Progenitor cell of endocrine pancreas (in vitro differentiated cells): ENCODE results near the gene STAG1. TPM values are rescaled to one million over a fixed set of nuclear protein-coding genes. Genes with fewer than 3 reads are reported as not detected.

Experiments
- DNase-seq: peaks from one replicate; pipeline ENCODE4 v3.0.0; 2021; ENCODE audit warnings: low spot score; ENCODE audit not compliant: unreplicated experiment
- H3K27ac Mint-ChIP-seq: 2 replicates; pipeline ENCODE4 v1.8.0; 2021; ENCODE audit warnings: mild to moderate bottlenecking, moderate library complexity, mixed read lengths
- H3K27me3 Mint-ChIP-seq: 2 replicates; pipeline ENCODE4 v1.8.0; 2021; ENCODE audit warnings: mixed read lengths
- H3K36me3 Mint-ChIP-seq: 2 replicates; pipeline ENCODE4 v1.8.0; 2022; ENCODE audit warnings: mixed read lengths; ENCODE audit not compliant: insufficient read depth
- H3K4me1 Mint-ChIP-seq: 2 replicates; pipeline ENCODE4 v1.8.0; 2021; ENCODE audit warnings: low read depth, mixed read lengths
- H3K4me3 Mint-ChIP-seq: 2 replicates; pipeline ENCODE4 v1.8.0; 2021; ENCODE audit warnings: low read depth, mild to moderate bottlenecking, moderate library complexity, mixed read lengths
- H3K9me3 Mint-ChIP-seq: 2 replicates; pipeline ENCODE4 v1.8.0; 2021; ENCODE audit warnings: low read depth, mixed read lengths
- total RNA-seq: library from RNA; stranded (reverse); gene quantifications from 2 replicates; pipeline ENCODE4 v1.2.1, GENCODE V29; 2021
- TF ChIP-seq, protein P1 (sequence below): fragments of 200-600 bp; sonication (generic); IDR thresholded peaks from one replicate; pipeline ENCODE4 v1.5.0; 2021; ENCODE audit warnings: antibody characterized with exemption, mild to moderate bottlenecking; ENCODE audit not compliant: unreplicated experiment

Gene STAG1
- total RNA-seq, 1 donor from 2014 or later: 46.4 TPM

DNA sequence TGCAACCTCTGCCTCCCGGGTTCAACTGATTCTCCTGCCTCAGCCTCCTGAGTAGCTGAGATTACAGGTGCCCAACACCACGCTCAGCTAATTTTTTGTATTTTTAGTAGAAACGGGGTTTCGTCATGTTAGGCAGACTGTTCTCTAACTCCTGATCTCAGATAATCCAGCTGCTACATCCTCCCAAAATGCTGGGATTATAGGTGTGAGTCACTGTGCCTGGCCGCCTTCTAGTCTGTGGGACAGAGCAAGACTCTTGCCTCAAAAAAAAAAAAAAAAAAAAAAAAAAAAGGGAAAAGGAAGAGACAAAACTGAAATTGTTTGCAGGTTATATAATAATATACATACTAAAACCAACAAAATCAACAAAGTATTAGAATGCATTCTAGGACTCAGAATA is 286.9 kb downstream of the STAG1 start:
- peaks cover 44% of the 10 kb centered on the region for H3K36me3 Mint-ChIP-seq
- H3K4me3 Mint-ChIP-seq: no peak overlapping the region
- DNase-seq: no peak
- H3K27ac Mint-ChIP-seq: no peak overlapping the region
- H3K4me1 Mint-ChIP-seq: no peaks in the 10 kb centered on the region
- H3K9me3 Mint-ChIP-seq: peaks cover 27% of the 10 kb centered on the region
- TF ChIP-seq, protein P1, sequence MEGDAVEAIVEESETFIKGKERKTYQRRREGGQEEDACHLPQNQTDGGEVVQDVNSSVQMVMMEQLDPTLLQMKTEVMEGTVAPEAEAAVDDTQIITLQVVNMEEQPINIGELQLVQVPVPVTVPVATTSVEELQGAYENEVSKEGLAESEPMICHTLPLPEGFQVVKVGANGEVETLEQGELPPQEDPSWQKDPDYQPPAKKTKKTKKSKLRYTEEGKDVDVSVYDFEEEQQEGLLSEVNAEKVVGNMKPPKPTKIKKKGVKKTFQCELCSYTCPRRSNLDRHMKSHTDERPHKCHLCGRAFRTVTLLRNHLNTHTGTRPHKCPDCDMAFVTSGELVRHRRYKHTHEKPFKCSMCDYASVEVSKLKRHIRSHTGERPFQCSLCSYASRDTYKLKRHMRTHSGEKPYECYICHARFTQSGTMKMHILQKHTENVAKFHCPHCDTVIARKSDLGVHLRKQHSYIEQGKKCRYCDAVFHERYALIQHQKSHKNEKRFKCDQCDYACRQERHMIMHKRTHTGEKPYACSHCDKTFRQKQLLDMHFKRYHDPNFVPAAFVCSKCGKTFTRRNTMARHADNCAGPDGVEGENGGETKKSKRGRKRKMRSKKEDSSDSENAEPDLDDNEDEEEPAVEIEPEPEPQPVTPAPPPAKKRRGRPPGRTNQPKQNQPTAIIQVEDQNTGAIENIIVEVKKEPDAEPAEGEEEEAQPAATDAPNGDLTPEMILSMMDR: no peak
- H3K27me3 Mint-ChIP-seq: no peaks in the 10 kb centered on the region

GRCh38 chr3:136464502-136464901 is 287.7 kb downstream of the STAG1 start:
- DNase-seq: no peak
- H3K9me3 Mint-ChIP-seq: peaks cover 29% of the 10 kb centered on the region
- TF ChIP-seq, protein P1: no peak
- no peak overlapping the region for H3K4me3 Mint-ChIP-seq
- H3K27ac Mint-ChIP-seq: no peak overlapping the region
- peaks cover 44% of the 10 kb centered on the region for H3K36me3 Mint-ChIP-seq
- no peaks in the 10 kb centered on the region for H3K27me3 Mint-ChIP-seq
- no peaks in the 10 kb centered on the region for H3K4me1 Mint-ChIP-seq

GRCh38 chr3:136463170-136463569 is 289.0 kb downstream of the STAG1 start:
- no peak overlapping the region for H3K4me3 Mint-ChIP-seq
- no peak for DNase-seq
- TF ChIP-seq, protein P1: no peak
- no peaks in the 10 kb centered on the region for H3K4me1 Mint-ChIP-seq
- H3K27me3 Mint-ChIP-seq: no peaks in the 10 kb centered on the region
- peaks cover 50% of the 10 kb centered on the region for H3K36me3 Mint-ChIP-seq
- no peak overlapping the region for H3K27ac Mint-ChIP-seq
- H3K9me3 Mint-ChIP-seq: peaks cover 36% of the 10 kb centered on the region

- Mint-ChIP-seq H3K9me3 (peaks cover 59% of the 10 kb centered on the region), H3K27me3 (no peaks in the 10 kb centered on the region), H3K4me1 (no peaks in the 10 kb centered on the region), H3K27ac (no peak overlapping the region), H3K36me3 (peaks cover 66% of the 10 kb centered on the region), H3K4me3 (no peak overlapping the region)
- DNase-seq: no peak
- TF ChIP-seq, protein P1: no peak
Observed at GRCh38 chr3:136457793-136458192, 294.4 kb downstream of the STAG1 start.

DNA sequence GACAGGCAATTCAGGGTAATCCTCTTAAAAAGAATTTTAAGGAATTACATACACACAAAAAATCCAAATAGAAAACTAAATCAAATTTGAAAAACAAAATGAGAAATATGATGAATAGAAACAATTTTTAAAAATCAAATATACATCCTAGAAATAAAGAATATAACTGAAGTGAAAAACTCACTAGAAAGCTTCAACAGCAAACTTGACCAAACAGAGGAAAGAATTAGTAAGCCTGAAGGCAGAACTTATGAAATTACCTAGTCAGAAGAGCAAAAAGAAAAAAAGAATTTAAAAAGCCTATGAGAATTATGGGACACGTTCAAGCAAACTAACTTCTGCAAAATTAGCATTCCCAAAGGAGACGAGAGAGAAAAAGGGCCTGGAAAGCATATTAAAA is 296.0 kb downstream of the STAG1 start:
- DNase-seq: no peak
- TF ChIP-seq, protein P1: no peak
- H3K4me3 Mint-ChIP-seq: no peak overlapping the region
- H3K9me3 Mint-ChIP-seq: peaks cover 48% of the 10 kb centered on the region
- H3K36me3 Mint-ChIP-seq: peaks cover 56% of the 10 kb centered on the region
- no peaks in the 10 kb centered on the region for H3K27me3 Mint-ChIP-seq
- H3K4me1 Mint-ChIP-seq: no peaks in the 10 kb centered on the region
- H3K27ac Mint-ChIP-seq: no peak overlapping the region
